SK-N-SH (cell line): ENCODE data around the gene AP1AR. TPM values are rescaled to one million over a fixed set of nuclear protein-coding genes. Genes with fewer than 3 reads are reported as not detected.

Experiments used
- CTCF ChIA-PET: fragments of 300-600, 350-600 bp; formaldehyde crosslinking; extraction: SDS; loops from one replicate; lab custom pipeline; 2021; lab: Yijun Ruan, JAX
- POLR2A ChIA-PET: fragments of 350-600 bp; sonication (Branson Sonifier 250); formaldehyde crosslinking; extraction: SDS; loops from one replicate; lab custom pipeline; 2020; ENCODE audit warnings: antibody characterized with exemption, inconsistent platforms; lab: Yijun Ruan, JAX
- DNase-seq: peaks from one replicate; pipeline ENCODE4 v3.0.0; 2012
- H2AFZ ChIP-seq: fragments of 200-600 bp; sonication (generic); 2 replicates; pipeline ENCODE4 v1.8.1; 2016; ENCODE audit warnings: antibody characterized with exemption, mild to moderate bottlenecking, low read depth
- H3F3A ChIP-seq: fragments of 200-600 bp; sonication (generic); replicated peaks from 2 replicates; pipeline ENCODE3; 2016; ENCODE audit warnings: antibody characterized with exemption, mild to moderate bottlenecking; ENCODE audit not compliant: insufficient read depth
- H3K27ac ChIP-seq, 2 experiments: fragments of 200-500 bp in 1 of 2; fragments of 200-600 bp in 1 of 2; sonication (Bioruptor generic) in 1 of 2; sonication (generic), shearing (Covaris generic) in 1 of 2; 2 replicates each; pipeline versions ENCODE4 v1.5.1 to v1.6.1; 2014 to 2016; ENCODE audit warnings: low read depth in 2 of 2, inconsistent platforms in 1 of 2, low read length in 1 of 2, mild to moderate bottlenecking in 1 of 2, mixed read lengths in 1 of 2
- H3K27me3 ChIP-seq: fragments of 200-600 bp; sonication (generic), shearing (Covaris generic); 2 replicates; pipeline ENCODE4 v1.6.1; 2016; ENCODE audit warnings: mixed run types; ENCODE audit not compliant: insufficient read depth
- H3K36me3 ChIP-seq, 2 experiments: fragments of 200-500 bp in 1 of 2; fragments of 200-600 bp in 1 of 2; sonication (Bioruptor generic) in 1 of 2; sonication (generic) in 1 of 2; replicated peaks in 1 of 2; 2 replicates each; pipeline versions ENCODE3 to v1.5.1; 2014 to 2016; ENCODE audit warnings: low read length in 1 of 2, mild to moderate bottlenecking in 1 of 2; ENCODE audit not compliant: insufficient read depth in 2 of 2, control insufficient read depth in 1 of 2
- H3K4me1 ChIP-seq, 2 experiments: fragments of 200-500 bp in 1 of 2; fragments of 200-600 bp in 1 of 2; sonication (Bioruptor generic) in 1 of 2; sonication (generic), shearing (Covaris generic) in 1 of 2; 2 replicates each; pipeline versions ENCODE4 v1.5.1 to v1.6.1; 2014 to 2016; ENCODE audit warnings: low read depth in 1 of 2, low read length in 1 of 2, mixed run types in 1 of 2; ENCODE audit not compliant: insufficient read depth in 2 of 2, control insufficient read depth in 1 of 2
- H3K4me2 ChIP-seq: fragments of 200-600 bp; sonication (generic), shearing (Covaris generic); 2 replicates; pipeline ENCODE4 v1.6.1; 2017; ENCODE audit warnings: mixed run types
- H3K4me3 ChIP-seq, 2 experiments: fragments of 200-500 bp in 1 of 2; fragments of 200-600 bp in 1 of 2; sonication (Bioruptor generic) in 1 of 2; sonication (generic), shearing (Covaris generic) in 1 of 2; 2 replicates each; pipeline versions ENCODE4 v1.5.1 to v1.8.1; 2014 to 2016; ENCODE audit warnings: low read depth in 2 of 2, inconsistent platforms in 1 of 2, low read length in 1 of 2, mild to moderate bottlenecking in 1 of 2, mixed read lengths in 1 of 2, moderate library complexity in 1 of 2
- H3K79me2 ChIP-seq: fragments of 200-600 bp; sonication (generic); 2 replicates; pipeline ENCODE4 v1.8.1; 2017; ENCODE audit warnings: mild to moderate bottlenecking; ENCODE audit not compliant: insufficient read depth
- H3K9ac ChIP-seq: fragments of 200-600 bp; sonication (generic); 2 replicates; pipeline ENCODE4 v1.6.1; 2017; ENCODE audit warnings: mixed run types
- H3K9me2 ChIP-seq: fragments of 200-600 bp; sonication (generic); 2 replicates; pipeline ENCODE4 v1.6.1; 2017; ENCODE audit warnings: mixed run types
- H3K9me3 ChIP-seq: fragments of 200-600 bp; sonication (generic); 2 replicates; pipeline ENCODE4 v1.6.1; 2017; ENCODE audit warnings: mixed run types, mild to moderate bottlenecking, moderate library complexity
- H4K20me1 ChIP-seq: fragments of 200-600 bp; sonication (generic); 2 replicates; pipeline ENCODE4 v1.6.1; 2017; ENCODE audit warnings: mild to moderate bottlenecking, mixed run types; ENCODE audit not compliant: insufficient read depth
- CHD2 ChIP-seq: fragments of 150-350 bp; IDR thresholded peaks from 2 replicates; pipeline ENCODE4 v1.6.1; 2018; ENCODE audit warnings: low read length; ENCODE audit not compliant: partially characterized antibody
- ELF1 ChIP-seq: IDR thresholded peaks from 2 replicates; pipeline ENCODE4 v1.4.0; 2012
- EP300 ChIP-seq, 2 experiments: IDR thresholded peaks; 2 replicates each; pipeline versions ENCODE4 v1.4.0 to v1.6.1; 2012; ENCODE audit warnings: borderline replicate concordance in 1 of 2, low read depth in 1 of 2, low read length in 1 of 2
- EZH2phosphoT487 ChIP-seq: fragments of 200-600 bp; sonication (generic); IDR thresholded peaks from 2 replicates; pipeline ENCODE4 v1.6.1; 2017; ENCODE audit warnings: low read depth, mixed run types, mild to moderate bottlenecking, antibody characterized with exemption, moderate library complexity, borderline replicate concordance
- FOXM1 ChIP-seq: IDR thresholded peaks from 2 replicates; pipeline ENCODE4 v1.4.0; 2012; ENCODE audit warnings: low read depth, mild to moderate bottlenecking
- GABPA ChIP-seq: IDR thresholded peaks from 2 replicates; pipeline ENCODE4 v1.4.0; 2012; ENCODE audit warnings: low read depth, mild to moderate bottlenecking
- GATA2 ChIP-seq: sonication (generic); formaldehyde crosslinking; IDR thresholded peaks from 2 replicates; pipeline ENCODE4 v1.5.0; 2020; ENCODE audit warnings: mild to moderate bottlenecking, missing genetic modification reagents
- JUND ChIP-seq: IDR thresholded peaks from 2 replicates; pipeline ENCODE4 v1.4.0; 2012
- MAX ChIP-seq: IDR thresholded peaks from 2 replicates; pipeline ENCODE4 v1.4.0; 2012; ENCODE audit warnings: low read depth
- MEF2A ChIP-seq: IDR thresholded peaks from 2 replicates; pipeline ENCODE4 v1.4.0; 2012; ENCODE audit warnings: low read depth, borderline replicate concordance
- NFIC ChIP-seq: IDR thresholded peaks from 2 replicates; pipeline ENCODE4 v1.4.0; 2012; ENCODE audit warnings: borderline replicate concordance
- PBX3 ChIP-seq: IDR thresholded peaks from 2 replicates; pipeline ENCODE4; 2012
- RAD21 ChIP-seq: IDR thresholded peaks from 2 replicates; pipeline ENCODE4 v1.6.1; 2012; ENCODE audit warnings: mild to moderate bottlenecking, low read length
- RCOR1 ChIP-seq: fragments of 150-350 bp; IDR thresholded peaks from 2 replicates; pipeline ENCODE4 v1.6.1; 2017; ENCODE audit warnings: antibody characterized with exemption, low read length
- REST ChIP-seq: IDR thresholded peaks from 2 replicates; pipeline ENCODE4 v1.6.1; 2012; ENCODE audit warnings: mild to moderate bottlenecking, low read depth, low read length, moderate library complexity
- RFX5 ChIP-seq: IDR thresholded peaks from 2 replicates; pipeline ENCODE4 v1.6.1; 2012; ENCODE audit warnings: mild to moderate bottlenecking, improper control_type of control experiment, low read length
- RXRA ChIP-seq: IDR thresholded peaks from 2 replicates; pipeline ENCODE4 v1.4.0; 2012; ENCODE audit warnings: low read depth, mild to moderate bottlenecking, borderline replicate concordance
- SIN3A ChIP-seq: IDR thresholded peaks from 2 replicates; pipeline ENCODE4 v1.6.1; 2012; ENCODE audit warnings: low read depth, mild to moderate bottlenecking, low read length, moderate library complexity, borderline replicate concordance
- SMC3 ChIP-seq: IDR thresholded peaks from 2 replicates; pipeline ENCODE4 v1.6.1; 2012; ENCODE audit warnings: low read depth, low read length, improper control_type of control experiment
- TAF1 ChIP-seq: IDR thresholded peaks from 2 replicates; pipeline ENCODE4 v1.6.1; 2012; ENCODE audit warnings: low read depth, mild to moderate bottlenecking, low read length, moderate library complexity, borderline replicate concordance
- TCF12 ChIP-seq: IDR thresholded peaks from 2 replicates; pipeline ENCODE4 v1.4.0; 2012
- TEAD4 ChIP-seq: IDR thresholded peaks from 2 replicates; pipeline ENCODE4 v1.4.0; 2012; ENCODE audit warnings: mild to moderate bottlenecking, borderline replicate concordance; ENCODE audit not compliant: insufficient read depth
- USF2 ChIP-seq: fragments of 150-350 bp; IDR thresholded peaks from 2 replicates; pipeline ENCODE4 v1.6.1; 2017; ENCODE audit warnings: antibody characterized with exemption, low read length, low read depth, borderline replicate concordance
- YY1 ChIP-seq: IDR thresholded peaks from 2 replicates; pipeline ENCODE4 v1.4.0; 2012; ENCODE audit warnings: low read depth, mild to moderate bottlenecking
- ZBTB33 ChIP-seq: IDR thresholded peaks from 2 replicates; pipeline ENCODE4 v1.4.0; 2012; ENCODE audit warnings: low read depth, borderline replicate concordance
- WGBS: methylation state at CpG from one replicate; pipeline ENCODE4 v1.1.6; 2017; ENCODE audit warnings: low lambda C conversion rate; 5-methylcytosine and 5-hydroxymethylcytosine counted together
- polyA plus RNA-seq, 3 experiments: library from polyadenylated mRNA; depleted of rRNA; stranded (reverse); fragments of >200 nt; gene quantifications; 2 replicates each; pipeline ENCODE4 v1.2.3, GENCODE V29; 2012

AP1AR gene
- polyA plus RNA-seq, 1 of the 3 experiments (the other 2 are of a cell fraction) = 8.5 TPM

- Histone ChIP-seq H4K20me1 (no peaks in the 10 kb centered on the region; the same call in 1 of the 2 replicates), H3F3A (peaks cover 16% of the 10 kb centered on the region), H2AFZ (peak overlapping the region; percentile 98), H3K9me2 (no peaks in the 10 kb centered on the region), H3K4me1 (peaks cover 7 to 9% of the 10 kb centered on the region in 2 experiments; a peak in 3 of 4 replicates), H3K9ac (peak overlapping the region; percentile 93), H3K36me3 (no peaks in the 10 kb centered on the region), H3K9me3 (no peaks in the 10 kb centered on the region), H3K79me2 (peaks cover 35% of the 10 kb centered on the region), H3K27ac (peak overlapping the region; percentile 96 to 98), H3K4me3 (peak overlapping the region; percentile 87 to 97), H3K27me3 (no peaks in the 10 kb centered on the region), H3K4me2 (peak overlapping the region; percentile 96)
- WGBS = 1% methylated on average over 44 of the region's 52 CpGs
- peak; percentile 98 for DNase-seq
- CTCF ChIA-PET = interaction anchor here (0.7 to 7.1 kb wide), 5 partner anchors 17 to 532 kb away, joined by 3 to 74 read pairs (median 8); no protein-coding TSS in a partner anchor
- POLR2A ChIA-PET = interaction anchor here (0.6 kb wide), 2 partner anchors 8 to 96 kb away, joined by 3 read pairs; no protein-coding TSS in a partner anchor
- TF ChIP-seq SIN3A (peak; percentile 16; the same call in 1 of the 2 replicates), TAF1 (0 out of 2 replicates have a peak, but pooled peaks have one; percentile 15), FOXM1 (no peak), NFIC (no peak), RAD21 (no peak), SMC3 (no peak), CHD2 (no peak), TCF12 (peak; percentile 6; the same call in 1 of the 2 replicates), TEAD4 (no peak), RFX5 (no peak; the same call in none of the 2 replicates), RXRA (no peak), JUND (0 out of 2 replicates have a peak, but pooled peaks have one; percentile 9), ELF1 (no peak), EP300 (IDR thresholded peaks at IDR 0.05; ENCODE audit: borderline replicate concordance in 1 of 2, low read depth in 1 of 2, low read length in 1 of 2) (0 out of 4 replicates have a peak, but pooled peaks of 1 of the 2 experiments have one; percentile 6), ZBTB33 (no peak), RCOR1 (peak; percentile 18; the same call in 1 of the 2 replicates), MEF2A (no peak), MAX (peak; percentile 86), PBX3 (0 out of 2 replicates have a peak, but pooled peaks have one; percentile 10), GABPA (peak; percentile 84), USF2 (no peak), REST (no peak), GATA2 (CRISPR knock-in tag) (no peak), EZH2phosphoT487 (no peak), YY1 (no peak)
These were observed 458 bp upstream of the AP1AR start for GRCh38 chr4:112230879-112231778.
